GM21526 (cell line): ENCODE data around the gene UGT1A7.

Experiments
- ATAC-seq: cut with Tn5 transposase; IDR thresholded peaks from one replicate; pipeline ENCODE4 v1.9.1; 2021; ENCODE audit warnings: moderate library complexity; ENCODE audit not compliant: unreplicated experiment, low FRiP score

Gene UGT1A7

GRCh38 chr2:233814056-233814835, 132.5 kb downstream of the UGT1A7 start:
- ATAC-seq, result no peak

GRCh38 chr2:233815861-233816260, 134.2 kb downstream of the UGT1A7 start:
- no peak for ATAC-seq

- ATAC-seq, result no peak
Observed at GRCh38 chr2:233816334-233816733, 134.6 kb downstream of the UGT1A7 start.

GRCh38 chr2:233816771-233817170, 135.1 kb downstream of the UGT1A7 start:
- no peak for ATAC-seq

GRCh38 chr2:233817361-233817911, 135.7 kb downstream of the UGT1A7 start:
- no peak for ATAC-seq

GRCh38 chr2:233817995-233818638, 136.4 kb downstream of the UGT1A7 start:
- ATAC-seq, result no peak

- no peak for ATAC-seq
Observed at GRCh38 chr2:233818639-233819621, 137.2 kb downstream of the UGT1A7 start.

- no peak for ATAC-seq
Observed at GRCh38 chr2:233819884-233820773, 138.4 kb downstream of the UGT1A7 start.

GRCh38 chr2:233820774-233821105, 139.0 kb downstream of the UGT1A7 start:
- no peak for ATAC-seq

- no peak for ATAC-seq
Observed at GRCh38 chr2:233821196-233821595, 139.5 kb downstream of the UGT1A7 start.

GRCh38 chr2:233821709-233822100, 140.0 kb downstream of the UGT1A7 start:
- ATAC-seq, result no peak

- no peak for ATAC-seq
Observed at GRCh38 chr2:233822101-233822771, 140.5 kb downstream of the UGT1A7 start.
